Measurements from ENCODE around the gene SEMA4A.

SEMA4A gene

GRCh38 chr1:156138458-156138867 lies 14.9 kb upstream of the SEMA4A start:
- Mint-ChIP-seq H3K9me3 (no peaks in the 10 kb centered on the region), H3K27me3 (ENCODE audit: low read depth) (no peaks in the 10 kb centered on the region), H3K36me3 (ENCODE audit: low read depth) (peaks cover 1% of the 10 kb centered on the region), H3K4me1 (ENCODE audit: low read depth) (peaks cover 5% of the 10 kb centered on the region), H3K27ac (no peak overlapping the region), H3K4me3 (no peak overlapping the region)

DNA sequence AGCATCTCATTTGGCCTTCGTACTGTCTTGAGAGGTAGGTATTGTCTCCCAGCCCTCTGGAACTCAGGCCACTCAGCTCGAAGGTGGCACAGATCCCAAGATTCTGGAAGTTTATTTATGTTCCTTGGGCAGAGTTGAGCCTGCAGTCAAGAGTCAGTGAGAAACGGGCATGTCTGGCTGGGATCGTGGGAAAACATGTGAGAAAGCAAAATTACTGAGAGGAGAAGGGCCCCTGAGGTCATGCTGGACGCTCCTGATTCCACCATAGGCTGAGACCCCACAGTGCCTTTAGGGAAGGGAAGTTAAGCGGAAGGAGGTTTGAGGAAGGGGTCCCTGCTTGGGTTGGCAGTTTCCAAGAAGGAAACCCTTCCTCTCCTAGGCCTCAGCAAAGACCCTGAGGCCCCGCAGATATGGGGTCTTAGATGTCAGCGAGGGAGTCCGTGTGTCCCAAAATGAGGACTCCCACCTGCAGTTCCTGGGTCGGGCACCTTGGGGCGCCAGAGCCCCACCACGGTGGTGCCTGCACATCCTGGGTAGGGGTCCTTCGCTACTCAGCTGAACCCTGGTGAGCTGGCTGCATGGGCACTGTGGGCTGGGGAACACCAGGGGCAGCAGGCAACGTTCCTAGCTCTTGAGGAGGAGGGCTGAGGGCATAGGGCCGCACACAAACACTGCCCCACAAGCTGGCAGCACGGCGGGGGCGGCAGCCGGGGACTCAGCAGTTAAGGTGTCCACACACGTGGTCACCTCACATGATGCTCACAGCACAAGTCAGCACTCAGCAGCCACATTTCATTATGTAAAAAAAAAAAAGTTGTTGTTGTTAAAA lies 12.3 kb upstream of the SEMA4A start:
- Mint-ChIP-seq H3K4me1 (ENCODE audit: low read depth) (peaks cover 11% of the 10 kb centered on the region), H3K27me3 (ENCODE audit: low read depth) (no peaks in the 10 kb centered on the region), H3K4me3 (no peak overlapping the region), H3K36me3 (ENCODE audit: low read depth) (no peaks in the 10 kb centered on the region), H3K27ac (peak overlapping the region; percentile 47), H3K9me3 (no peaks in the 10 kb centered on the region)

DNA sequence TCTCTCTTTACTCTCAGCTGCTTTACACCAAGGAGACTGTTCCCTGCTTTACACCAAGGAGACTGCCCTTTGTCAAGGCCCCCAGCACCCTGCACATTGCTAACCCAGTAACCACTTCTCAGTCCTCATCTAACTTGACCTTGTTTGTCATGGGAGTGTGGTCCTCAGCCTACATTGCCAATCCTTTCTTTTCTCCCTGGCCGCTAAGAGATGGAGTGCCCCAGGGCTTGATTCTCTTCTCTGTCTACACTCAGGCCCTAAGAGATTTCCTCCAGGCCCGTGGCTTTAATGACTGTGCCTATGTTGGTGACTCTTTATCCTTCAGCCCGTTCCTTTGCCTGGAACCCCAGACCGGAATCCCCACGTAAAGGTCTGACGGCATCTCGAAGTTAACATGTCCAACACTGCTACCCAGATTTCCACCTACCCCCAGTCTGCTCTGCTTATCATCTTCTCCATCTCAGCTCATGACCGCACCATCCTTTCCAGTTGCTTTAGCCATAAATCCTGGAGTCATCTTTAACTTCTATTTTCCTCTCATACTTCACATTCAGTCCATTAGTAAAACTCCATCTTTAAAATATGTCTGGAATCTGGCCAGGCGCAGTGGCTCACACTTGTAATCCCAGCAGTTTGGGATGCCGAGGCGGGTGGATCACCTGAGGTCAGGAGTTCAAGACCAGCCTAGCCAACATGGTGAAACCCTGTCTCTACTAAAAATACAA lies 9.5 kb upstream of the SEMA4A start:
- Mint-ChIP-seq H3K4me1 (ENCODE audit: low read depth) (peaks cover 28% of the 10 kb centered on the region), H3K4me3 (no peak overlapping the region), H3K27me3 (ENCODE audit: low read depth) (no peaks in the 10 kb centered on the region), H3K9me3 (no peaks in the 10 kb centered on the region), H3K36me3 (ENCODE audit: low read depth) (no peaks in the 10 kb centered on the region), H3K27ac (no peak overlapping the region)

GRCh38 chr1:156144742-156145141 lies 8.6 kb upstream of the SEMA4A start:
- Mint-ChIP-seq H3K4me1 (ENCODE audit: low read depth) (peaks cover 26% of the 10 kb centered on the region), H3K4me3 (no peak overlapping the region), H3K9me3 (no peaks in the 10 kb centered on the region), H3K27ac (no peak overlapping the region), H3K36me3 (ENCODE audit: low read depth) (no peaks in the 10 kb centered on the region), H3K27me3 (ENCODE audit: low read depth) (no peaks in the 10 kb centered on the region)

GRCh38 chr1:156145650-156146019 lies 7.8 kb upstream of the SEMA4A start:
- H3K4me1 Mint-ChIP-seq (ENCODE audit: low read depth) = peaks cover 23% of the 10 kb centered on the region
- H3K9me3 Mint-ChIP-seq = no peaks in the 10 kb centered on the region
- H3K4me3 Mint-ChIP-seq = no peak overlapping the region
- H3K27me3 Mint-ChIP-seq (ENCODE audit: low read depth) = no peaks in the 10 kb centered on the region
- no peaks in the 10 kb centered on the region for H3K36me3 Mint-ChIP-seq (ENCODE audit: low read depth)
- H3K27ac Mint-ChIP-seq = no peak overlapping the region

GRCh38 chr1:156146020-156146768 lies 7.2 kb upstream of the SEMA4A start:
- Mint-ChIP-seq H3K9me3 (no peaks in the 10 kb centered on the region), H3K36me3 (ENCODE audit: low read depth) (no peaks in the 10 kb centered on the region), H3K4me3 (peak overlapping the region; percentile 69), H3K4me1 (ENCODE audit: low read depth) (peaks cover 23% of the 10 kb centered on the region), H3K27me3 (ENCODE audit: low read depth) (no peaks in the 10 kb centered on the region), H3K27ac (peak overlapping the region; percentile 84)

DNA sequence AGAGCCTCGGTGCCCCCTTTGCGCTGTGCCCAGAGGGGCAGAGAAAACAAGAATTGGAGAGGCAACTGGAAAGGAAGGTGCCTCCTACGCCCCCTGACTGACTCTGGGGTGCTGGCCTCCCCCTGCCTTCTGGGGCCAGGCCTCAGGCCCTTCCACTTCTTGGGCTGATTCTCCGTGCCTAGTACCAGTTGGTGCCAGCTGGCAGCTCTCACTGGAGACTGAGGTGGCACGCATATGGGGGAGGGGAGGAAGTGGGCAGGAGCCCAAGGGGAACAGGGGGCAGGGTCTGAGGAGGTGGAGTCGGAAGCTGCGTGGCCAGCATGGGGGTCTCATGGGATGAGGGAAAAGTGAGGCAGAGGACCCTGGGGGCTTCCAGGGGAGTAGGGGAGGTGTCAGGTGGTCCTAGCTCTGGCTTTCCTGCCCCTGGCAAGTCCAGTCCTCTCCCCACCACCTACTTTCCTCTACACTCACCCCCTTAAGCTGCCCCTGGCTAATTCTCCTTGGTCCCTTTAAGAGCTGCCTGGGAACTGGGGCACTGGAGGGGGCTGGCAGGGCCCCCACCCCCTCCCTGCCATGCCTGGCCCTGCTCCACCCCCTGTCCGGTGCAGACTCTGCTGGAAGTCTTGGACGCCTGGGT lies 6.5 kb upstream of the SEMA4A start:
- H3K36me3 Mint-ChIP-seq (ENCODE audit: low read depth) = no peaks in the 10 kb centered on the region
- H3K27ac Mint-ChIP-seq = peak overlapping the region; percentile 33
- H3K27me3 Mint-ChIP-seq (ENCODE audit: low read depth) = no peaks in the 10 kb centered on the region
- peaks cover 23% of the 10 kb centered on the region for H3K4me1 Mint-ChIP-seq (ENCODE audit: low read depth)
- H3K4me3 Mint-ChIP-seq = peak overlapping the region; percentile 69
- H3K9me3 Mint-ChIP-seq = no peaks in the 10 kb centered on the region

DNA sequence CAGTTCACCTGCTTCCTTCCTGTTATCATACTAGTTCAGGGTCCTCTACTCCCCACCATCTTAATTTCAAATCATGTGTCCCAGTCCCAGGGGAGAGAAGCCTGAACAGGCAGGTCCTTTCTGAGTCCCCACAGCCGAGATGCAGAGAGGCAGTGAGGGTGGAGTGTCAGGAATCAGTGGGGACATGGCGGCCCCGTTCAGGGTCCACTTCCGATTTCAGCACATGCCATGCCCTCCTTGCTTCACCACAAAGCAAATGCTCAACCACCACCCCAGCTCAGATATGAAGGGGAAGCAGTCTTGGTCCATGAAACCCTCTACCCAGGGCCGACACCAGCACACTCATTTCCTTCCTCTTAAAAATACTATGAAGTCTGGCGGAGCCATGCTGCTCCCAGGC lies 5.2 kb upstream of the SEMA4A start:
- Mint-ChIP-seq H3K36me3 (ENCODE audit: low read depth) (no peaks in the 10 kb centered on the region), H3K27me3 (ENCODE audit: low read depth) (no peaks in the 10 kb centered on the region), H3K4me1 (ENCODE audit: low read depth) (peaks cover 31% of the 10 kb centered on the region), H3K27ac (peak overlapping the region; percentile 56), H3K9me3 (no peaks in the 10 kb centered on the region), H3K4me3 (no peak overlapping the region)

- peaks cover 40% of the 10 kb centered on the region for H3K4me1 Mint-ChIP-seq (ENCODE audit: low read depth)
- H3K27me3 Mint-ChIP-seq (ENCODE audit: low read depth) = no peaks in the 10 kb centered on the region
- no peak overlapping the region for H3K27ac Mint-ChIP-seq
- no peak overlapping the region for H3K4me3 Mint-ChIP-seq
- no peaks in the 10 kb centered on the region for H3K9me3 Mint-ChIP-seq
- H3K36me3 Mint-ChIP-seq (ENCODE audit: low read depth) = no peaks in the 10 kb centered on the region
Measured at GRCh38 chr1:156149374-156150332, 3.7 kb upstream of the SEMA4A start.

- H3K36me3 Mint-ChIP-seq (ENCODE audit: low read depth) = no peaks in the 10 kb centered on the region
- H3K27ac Mint-ChIP-seq = no peak overlapping the region
- no peaks in the 10 kb centered on the region for H3K27me3 Mint-ChIP-seq (ENCODE audit: low read depth)
- no peaks in the 10 kb centered on the region for H3K9me3 Mint-ChIP-seq
- no peak overlapping the region for H3K4me3 Mint-ChIP-seq
- H3K4me1 Mint-ChIP-seq (ENCODE audit: low read depth) = peaks cover 43% of the 10 kb centered on the region
Measured at GRCh38 chr1:156150333-156151011, 2.9 kb upstream of the SEMA4A start.

- Mint-ChIP-seq H3K27ac (no peak overlapping the region), H3K4me3 (no peak overlapping the region), H3K36me3 (ENCODE audit: low read depth) (no peaks in the 10 kb centered on the region), H3K4me1 (ENCODE audit: low read depth) (peaks cover 43% of the 10 kb centered on the region), H3K27me3 (ENCODE audit: low read depth) (no peaks in the 10 kb centered on the region), H3K9me3 (no peaks in the 10 kb centered on the region)
Measured at GRCh38 chr1:156151093-156151688, 2.2 kb upstream of the SEMA4A start.

GRCh38 chr1:156152628-156153027 lies 757 bp upstream of the SEMA4A start:
- Mint-ChIP-seq H3K9me3 (no peaks in the 10 kb centered on the region), H3K4me1 (ENCODE audit: low read depth) (peaks cover 45% of the 10 kb centered on the region), H3K36me3 (ENCODE audit: low read depth) (no peaks in the 10 kb centered on the region), H3K4me3 (no peak overlapping the region), H3K27me3 (ENCODE audit: low read depth) (no peaks in the 10 kb centered on the region), H3K27ac (peak overlapping the region; percentile 26)

GRCh38 chr1:156154317-156154749 lies 948 bp downstream of the SEMA4A start:
- peaks cover 46% of the 10 kb centered on the region for H3K4me1 Mint-ChIP-seq (ENCODE audit: low read depth)
- H3K36me3 Mint-ChIP-seq (ENCODE audit: low read depth) = no peaks in the 10 kb centered on the region
- peak overlapping the region; percentile 59 for H3K4me3 Mint-ChIP-seq
- no peaks in the 10 kb centered on the region for H3K9me3 Mint-ChIP-seq
- peak overlapping the region; percentile 79 for H3K27ac Mint-ChIP-seq
- no peaks in the 10 kb centered on the region for H3K27me3 Mint-ChIP-seq (ENCODE audit: low read depth)

Data from T-helper 1 cell treated with Interleukin-12 subunit alpha and Interleukin-12 subunit beta and Interleukin-4 antibody, amounts not matched to agents 30 μg/mL and 1 μg/mL, for 36 hours (primary cell).